MM.1S (cell line): ENCODE measurements around the gene NPFFR1.

Experiments
- EZH2 ChIP-seq: fragments of 300-600 bp; sonication (generic); optimal IDR thresholded peaks from 2 replicates; pipeline ENCODE3; 2017; ENCODE audit warnings: low read depth, mild to moderate bottlenecking, antibody characterized with exemption, low read length, mixed read lengths
- TF ChIP-seq, protein P1 (sequence below): fragments of 300-600 bp; sonication (generic); IDR thresholded peaks from 2 replicates; pipeline ENCODE4 v1.5.1; 2016; ENCODE audit warnings: antibody characterized with exemption, low read length, mixed read lengths

DNA sequence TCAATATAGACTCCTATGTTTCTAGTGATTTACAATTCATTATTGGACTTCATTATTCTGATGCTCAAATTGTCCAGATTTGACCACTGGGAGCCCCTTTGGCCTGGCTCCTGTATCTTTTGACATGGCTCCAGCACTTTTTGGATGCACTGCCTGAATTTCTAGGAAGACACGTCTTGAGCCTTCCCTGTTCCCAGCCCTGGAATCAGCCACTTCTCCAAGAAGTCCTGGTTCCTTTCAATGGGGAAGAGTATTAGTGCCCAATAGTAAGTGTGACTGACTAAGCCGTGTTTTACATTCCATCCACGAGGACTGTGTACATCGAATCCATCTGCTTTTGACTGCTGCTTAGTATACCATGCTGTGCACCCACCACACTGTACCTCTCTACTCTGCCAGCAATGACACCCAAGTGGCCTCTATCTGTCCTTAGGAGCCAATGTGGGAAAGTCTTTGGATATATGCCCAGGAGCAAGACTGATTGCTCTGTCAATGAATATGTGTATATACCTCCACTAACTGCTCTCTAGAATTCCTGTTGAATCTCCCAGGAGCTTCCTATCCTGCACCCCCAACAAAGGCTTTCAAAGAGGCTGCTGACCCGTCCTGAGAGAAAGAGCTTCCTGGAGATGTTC, 23.2 kb upstream of the NPFFR1 start:
- TF ChIP-seq EZH2 = no peak
- TF ChIP-seq, protein P1, sequence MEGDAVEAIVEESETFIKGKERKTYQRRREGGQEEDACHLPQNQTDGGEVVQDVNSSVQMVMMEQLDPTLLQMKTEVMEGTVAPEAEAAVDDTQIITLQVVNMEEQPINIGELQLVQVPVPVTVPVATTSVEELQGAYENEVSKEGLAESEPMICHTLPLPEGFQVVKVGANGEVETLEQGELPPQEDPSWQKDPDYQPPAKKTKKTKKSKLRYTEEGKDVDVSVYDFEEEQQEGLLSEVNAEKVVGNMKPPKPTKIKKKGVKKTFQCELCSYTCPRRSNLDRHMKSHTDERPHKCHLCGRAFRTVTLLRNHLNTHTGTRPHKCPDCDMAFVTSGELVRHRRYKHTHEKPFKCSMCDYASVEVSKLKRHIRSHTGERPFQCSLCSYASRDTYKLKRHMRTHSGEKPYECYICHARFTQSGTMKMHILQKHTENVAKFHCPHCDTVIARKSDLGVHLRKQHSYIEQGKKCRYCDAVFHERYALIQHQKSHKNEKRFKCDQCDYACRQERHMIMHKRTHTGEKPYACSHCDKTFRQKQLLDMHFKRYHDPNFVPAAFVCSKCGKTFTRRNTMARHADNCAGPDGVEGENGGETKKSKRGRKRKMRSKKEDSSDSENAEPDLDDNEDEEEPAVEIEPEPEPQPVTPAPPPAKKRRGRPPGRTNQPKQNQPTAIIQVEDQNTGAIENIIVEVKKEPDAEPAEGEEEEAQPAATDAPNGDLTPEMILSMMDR = no peak
